ENCODE measurements around the gene AMOTL2.

AMOTL2 gene

GRCh38 chr3:134337071-134337482 is 37.2 kb downstream of the AMOTL2 start:
- in situ Hi-C loops (cut with MboI; ENCODE audit: low sequenced_read_pairs), result no loop called here

DNA sequence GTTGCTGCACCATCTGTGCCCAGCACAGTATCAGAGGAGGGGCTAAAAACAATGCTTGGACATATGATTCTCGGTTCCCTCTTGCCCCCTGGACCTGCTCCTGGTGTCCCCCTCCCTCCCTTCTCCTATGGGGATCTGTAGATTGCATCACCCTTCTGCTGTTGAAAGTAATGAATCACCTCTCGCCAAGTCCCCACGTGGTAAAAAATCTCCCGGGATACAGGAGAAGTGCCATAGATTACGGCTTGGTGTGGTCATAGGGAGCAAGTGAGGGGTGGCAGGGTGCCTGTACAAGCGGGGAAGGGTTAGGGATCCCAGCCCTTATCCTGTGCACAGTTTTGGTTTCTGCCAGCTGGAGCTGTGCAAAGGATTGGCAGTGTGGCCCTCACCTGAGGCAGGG is 37.7 kb downstream of the AMOTL2 start:
- in situ Hi-C loops (cut with MboI; ENCODE audit: low sequenced_read_pairs), result no loop called here

DNA sequence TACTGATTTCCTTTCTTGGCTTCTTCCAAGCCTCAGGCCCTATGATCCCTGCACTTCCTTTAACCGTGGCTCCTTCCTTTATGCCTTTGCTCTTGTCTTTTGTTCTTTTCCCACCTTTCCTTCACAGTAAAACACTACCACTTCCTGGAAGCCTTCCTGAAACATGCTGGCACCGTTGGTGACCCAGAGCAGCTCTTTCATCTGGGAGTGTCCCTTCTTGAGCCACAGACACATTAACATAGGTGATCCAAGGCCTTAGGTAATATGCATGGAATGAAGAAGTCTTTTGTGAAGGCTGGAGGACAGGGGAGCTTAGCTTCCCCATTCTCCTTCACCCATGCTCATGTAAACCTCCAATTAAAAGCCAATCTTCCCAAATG is 39.4 kb downstream of the AMOTL2 start:
- in situ Hi-C loops (cut with MboI; ENCODE audit: low sequenced_read_pairs), result no loop called here

DNA sequence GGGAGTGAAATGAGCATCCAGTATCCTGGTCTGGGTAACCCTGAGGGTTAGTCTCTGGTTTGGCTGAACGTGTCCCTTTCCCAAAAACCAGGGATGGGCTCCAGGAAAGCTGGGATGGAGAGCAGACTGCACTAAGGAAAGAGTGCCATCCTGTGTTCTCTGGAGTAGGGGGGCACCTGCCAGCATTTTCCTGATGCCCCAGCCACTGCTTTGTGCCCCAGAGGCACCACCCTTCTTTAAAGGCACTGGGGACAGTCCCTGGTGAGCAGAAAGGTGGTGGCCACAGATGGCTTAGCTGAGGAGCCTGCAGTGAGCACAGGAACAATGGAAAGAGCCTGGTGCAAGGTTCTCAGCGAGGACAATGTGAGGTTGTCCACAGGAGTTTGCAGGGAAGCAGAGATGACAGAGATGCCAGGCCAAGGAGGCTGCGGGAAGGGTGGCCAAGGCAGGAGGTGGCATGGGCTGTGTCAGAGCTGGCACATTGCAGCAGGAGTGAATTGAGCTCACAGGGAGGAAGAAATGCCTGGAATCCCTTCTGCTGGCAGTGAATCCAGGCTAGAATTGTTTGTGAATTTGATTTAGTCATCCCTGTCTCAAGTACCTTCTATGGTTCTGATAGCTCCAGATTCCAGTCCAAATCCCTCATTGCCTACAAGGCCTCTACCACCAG is 39.9 kb downstream of the AMOTL2 start:
- in situ Hi-C loops (cut with MboI; ENCODE audit: low sequenced_read_pairs), result no loop called here

- in situ Hi-C loops (cut with MboI; ENCODE audit: low sequenced_read_pairs), result no loop called here
Observed at GRCh38 chr3:134333522-134334181, 40.6 kb downstream of the AMOTL2 start.

DNA sequence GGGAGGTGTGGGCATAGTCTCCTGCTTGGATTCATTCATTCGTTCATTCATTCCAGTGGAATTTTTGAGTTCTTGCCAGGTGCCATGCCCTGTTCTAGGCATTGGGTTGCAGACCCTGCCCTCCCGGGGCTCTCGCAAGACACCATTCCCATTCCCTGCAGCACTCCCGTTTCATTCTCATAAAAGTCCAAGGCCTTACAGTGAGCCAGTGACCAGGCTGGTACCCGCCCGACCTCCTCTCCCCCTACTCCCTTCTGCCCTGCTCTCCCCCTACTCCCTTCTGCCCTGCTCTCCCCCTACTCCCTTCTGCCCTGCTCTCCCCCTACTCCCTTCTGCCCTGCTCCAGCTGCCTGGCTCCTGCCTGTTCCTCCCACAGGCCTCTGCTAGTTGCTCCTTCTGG is 41.9 kb downstream of the AMOTL2 start:
- in situ Hi-C loops (cut with MboI; ENCODE audit: low sequenced_read_pairs), result no loop called here

- in situ Hi-C loops (cut with MboI; ENCODE audit: low sequenced_read_pairs), result no loop called here
Observed at GRCh38 chr3:134331811-134332199, 42.4 kb downstream of the AMOTL2 start.

DNA sequence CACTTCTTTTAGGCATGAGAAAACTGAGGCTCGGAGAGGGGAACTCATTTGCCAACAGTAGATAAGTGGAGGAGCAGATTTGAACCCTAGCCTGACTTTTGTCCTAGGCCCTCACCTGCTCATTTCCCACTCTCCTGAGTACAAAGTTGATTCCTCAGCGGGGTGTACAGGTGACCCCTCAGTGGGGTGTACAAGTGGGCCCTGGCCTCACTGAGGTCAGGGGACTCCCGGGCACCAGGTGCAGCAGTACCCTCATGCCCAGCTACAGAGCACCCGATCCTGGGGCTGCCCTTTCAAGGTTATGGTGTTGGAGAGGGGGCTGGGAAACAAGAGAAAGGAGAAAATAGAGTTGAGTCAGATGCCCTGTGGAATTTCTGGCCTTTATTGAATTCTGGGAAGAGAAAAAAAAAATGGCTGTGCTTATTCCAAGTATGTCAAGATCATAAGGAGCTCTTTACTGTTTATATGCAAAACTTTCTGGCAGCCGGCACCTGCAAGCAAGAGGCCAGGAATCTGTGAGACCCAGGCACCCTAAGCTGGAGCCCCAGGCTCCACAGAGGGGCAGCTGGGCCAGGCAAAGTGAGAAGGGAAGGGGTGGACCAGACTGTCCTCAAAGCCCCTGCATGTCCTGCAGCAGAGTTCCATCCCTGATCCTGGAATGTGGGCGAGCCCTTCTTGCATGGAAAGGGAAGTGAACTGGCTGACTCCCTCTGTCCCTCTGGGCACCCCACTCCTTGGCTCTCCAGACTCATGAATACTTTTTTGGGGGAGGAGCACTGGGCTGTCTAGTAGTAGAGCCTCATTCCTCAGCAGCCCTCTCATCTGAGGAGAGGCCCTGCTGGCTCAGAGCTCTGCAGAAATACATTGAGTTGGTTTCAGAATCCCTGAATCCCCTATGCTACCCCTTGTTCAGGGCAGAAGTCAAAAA is 43.1 kb downstream of the AMOTL2 start:
- in situ Hi-C loops (cut with MboI; ENCODE audit: low sequenced_read_pairs), result no loop called here

DNA sequence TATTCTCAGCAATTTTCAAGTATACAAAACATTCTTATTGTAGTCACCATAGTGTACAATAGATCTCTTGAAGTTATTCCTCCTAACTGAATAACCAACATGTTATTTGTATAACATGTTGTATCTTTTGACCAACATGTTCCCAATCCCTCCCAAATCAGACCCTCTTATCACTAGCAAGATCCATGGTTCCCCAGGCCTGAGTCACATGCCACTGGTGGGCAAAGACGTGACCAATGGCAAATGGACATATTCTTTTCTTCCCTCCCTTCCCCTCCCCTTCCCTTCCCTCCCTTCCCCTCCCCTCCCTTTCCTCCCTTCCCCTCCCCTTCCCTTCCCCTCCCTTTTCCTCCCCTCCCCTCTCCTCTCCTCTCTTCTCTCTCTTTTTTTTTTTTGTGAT is 45.4 kb downstream of the AMOTL2 start:
- in situ Hi-C loops (cut with MboI; ENCODE audit: low sequenced_read_pairs), result no loop called here

- in situ Hi-C loops (cut with MboI; ENCODE audit: low sequenced_read_pairs), result no loop called here
Observed at GRCh38 chr3:134328147-134328591, 46.1 kb downstream of the AMOTL2 start.

DNA sequence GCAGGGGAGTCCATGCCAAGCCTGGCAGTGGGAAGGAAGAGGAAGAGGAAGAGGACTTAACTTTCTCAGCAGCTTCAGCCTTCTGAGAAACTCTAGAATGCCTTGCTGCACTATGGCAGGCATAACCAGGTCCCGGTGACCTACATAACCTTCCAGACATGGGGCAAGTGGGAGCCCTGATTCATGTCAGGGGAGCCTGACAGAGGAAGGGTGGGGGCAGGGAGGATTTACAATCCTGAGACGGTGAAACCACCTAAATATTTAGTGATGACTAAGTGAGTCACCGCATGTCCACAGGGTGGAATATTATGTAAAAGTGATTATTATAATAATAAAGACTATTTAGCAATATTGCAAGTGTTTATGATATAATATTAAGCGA is 46.7 kb downstream of the AMOTL2 start:
- in situ Hi-C loops (cut with MboI; ENCODE audit: low sequenced_read_pairs), result no loop called here

- in situ Hi-C loops (cut with MboI; ENCODE audit: low sequenced_read_pairs), result no loop called here
Observed at GRCh38 chr3:134326760-134327593, 47.3 kb downstream of the AMOTL2 start.

DNA sequence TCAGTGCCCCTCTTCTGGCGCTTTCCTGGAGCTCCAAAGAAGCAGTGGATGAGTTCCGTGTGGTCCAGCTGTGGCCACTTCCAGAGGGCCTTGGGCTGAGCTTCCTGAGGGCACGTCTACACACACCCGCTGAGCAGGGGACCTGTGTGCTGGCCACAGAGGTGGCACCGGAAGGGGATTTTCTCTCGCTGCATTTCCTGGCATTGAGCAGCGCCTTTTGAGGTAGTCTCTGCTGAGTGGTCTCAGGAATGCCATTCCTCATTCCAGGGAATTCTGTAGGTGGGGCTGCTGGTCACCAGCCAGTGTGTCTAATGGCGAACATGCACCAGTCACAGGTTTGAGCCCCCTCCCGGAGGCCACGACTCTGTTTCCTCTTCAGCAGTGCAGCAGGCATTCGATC is 48.1 kb downstream of the AMOTL2 start:
- in situ Hi-C loops (cut with MboI; ENCODE audit: low sequenced_read_pairs), result no loop called here

- in situ Hi-C loops (cut with MboI; ENCODE audit: low sequenced_read_pairs), result no loop called here
Observed at GRCh38 chr3:134325706-134326105, 48.5 kb downstream of the AMOTL2 start.

- in situ Hi-C loops (cut with MboI; ENCODE audit: low sequenced_read_pairs), result no loop called here
Observed at GRCh38 chr3:134325061-134325705, 49.1 kb downstream of the AMOTL2 start.

DNA sequence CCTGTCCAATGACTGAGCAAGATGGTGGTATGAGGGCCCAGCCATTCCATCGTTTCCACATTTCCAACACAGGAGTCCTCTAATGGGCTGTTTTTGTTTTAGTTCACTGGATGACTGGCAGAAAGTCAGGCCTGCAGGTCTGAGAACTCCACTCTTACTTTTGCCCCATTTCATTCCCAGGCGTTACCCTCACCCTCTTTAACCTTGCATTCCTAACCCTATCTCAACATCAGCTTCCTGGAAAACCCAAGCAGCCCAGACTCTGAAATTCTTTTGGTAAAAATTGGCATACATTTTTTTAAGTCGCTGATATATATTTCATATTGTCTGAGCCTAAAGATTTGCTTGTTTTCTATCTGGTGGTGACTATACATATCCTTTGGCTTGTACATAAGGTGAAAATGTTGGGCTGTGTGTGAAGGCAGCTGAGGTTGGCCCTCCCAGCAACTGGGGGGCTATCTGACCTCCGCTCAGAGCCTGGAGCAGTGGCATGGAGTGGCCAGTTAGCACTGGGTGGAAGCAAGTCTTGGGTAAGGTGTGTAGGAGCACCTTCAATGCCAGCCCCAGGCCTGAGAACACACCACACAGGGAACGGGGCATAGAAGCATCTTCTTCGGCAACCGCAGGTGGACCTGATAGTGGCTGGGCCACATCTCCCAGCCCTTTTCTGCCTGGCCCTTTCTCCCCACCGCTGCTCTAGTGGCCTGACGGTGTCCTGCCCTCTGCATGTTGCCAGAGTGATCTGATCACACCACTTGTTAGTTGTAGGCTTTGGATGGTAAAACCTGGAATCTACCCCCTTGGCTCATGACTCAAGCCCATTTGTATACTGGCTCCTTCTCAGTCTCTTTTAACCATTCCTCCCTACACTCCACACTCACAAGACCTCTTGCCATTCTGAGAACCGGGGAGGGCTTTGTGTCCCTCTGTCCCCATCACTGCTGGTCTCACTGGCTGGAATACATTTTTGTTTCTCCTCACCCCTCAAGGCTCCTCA is 50.0 kb downstream of the AMOTL2 start:
- in situ Hi-C loops (cut with MboI; ENCODE audit: low sequenced_read_pairs), result no loop called here

DNA sequence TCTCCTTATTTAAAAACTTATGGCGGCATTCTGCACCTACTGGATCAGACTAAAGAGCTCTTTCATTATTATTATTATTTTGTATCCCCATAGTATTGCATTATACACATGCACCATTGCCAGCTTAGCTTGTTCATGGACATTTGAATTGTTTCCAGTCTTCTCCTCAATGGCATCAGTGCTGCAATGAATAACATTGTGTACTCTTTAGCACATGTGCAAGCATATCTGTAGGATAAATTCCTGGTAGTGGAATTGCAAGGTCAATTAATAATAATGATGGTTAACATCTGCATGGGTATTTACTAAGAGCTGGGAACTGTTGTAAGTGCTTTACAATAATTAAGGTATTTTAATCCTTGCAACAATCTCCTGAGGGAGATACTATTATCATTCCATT is 52.0 kb downstream of the AMOTL2 start:
- in situ Hi-C loops (cut with MboI; ENCODE audit: low sequenced_read_pairs), result no loop called here

DNA sequence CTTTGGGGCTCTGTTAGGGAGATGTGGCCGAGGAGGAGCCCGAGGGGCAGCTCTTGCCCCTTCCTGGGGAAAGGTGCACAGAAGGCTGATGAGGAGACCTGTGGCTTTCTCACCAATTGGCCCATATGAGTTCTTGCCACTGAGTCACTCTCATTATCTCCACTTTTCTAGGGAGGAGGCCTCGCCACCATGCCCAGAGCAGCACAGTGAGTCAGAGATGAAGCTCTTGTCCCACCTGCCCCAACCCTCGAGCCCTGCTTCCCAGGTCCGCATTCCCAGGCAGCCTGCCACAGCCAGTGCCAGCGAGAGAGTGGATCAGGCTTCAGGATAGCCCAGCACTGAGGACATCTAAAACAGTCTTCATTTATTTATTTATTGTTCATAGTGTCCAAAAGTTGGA is 53.5 kb downstream of the AMOTL2 start:
- in situ Hi-C loops (cut with MboI; ENCODE audit: low sequenced_read_pairs), result no loop called here

- in situ Hi-C loops (cut with MboI; ENCODE audit: low sequenced_read_pairs), result no loop called here
Observed at GRCh38 chr3:134319931-134320330, 54.3 kb downstream of the AMOTL2 start.
